Amygdala (tissue), 56 donors: ENCODE data around the gene NUAK1.
"Not testable (repeated sequence)": the region's sequence is repeated elsewhere in the genome, so short reads cannot be mapped to it uniquely, and the experiment has no call there.

Experiments
- DNase-seq, 56 donors: peaks; one replicate each; lab custom pipeline; 2025; lab: John Stamatoyannopoulos, UW

NUAK1 gene

DNA sequence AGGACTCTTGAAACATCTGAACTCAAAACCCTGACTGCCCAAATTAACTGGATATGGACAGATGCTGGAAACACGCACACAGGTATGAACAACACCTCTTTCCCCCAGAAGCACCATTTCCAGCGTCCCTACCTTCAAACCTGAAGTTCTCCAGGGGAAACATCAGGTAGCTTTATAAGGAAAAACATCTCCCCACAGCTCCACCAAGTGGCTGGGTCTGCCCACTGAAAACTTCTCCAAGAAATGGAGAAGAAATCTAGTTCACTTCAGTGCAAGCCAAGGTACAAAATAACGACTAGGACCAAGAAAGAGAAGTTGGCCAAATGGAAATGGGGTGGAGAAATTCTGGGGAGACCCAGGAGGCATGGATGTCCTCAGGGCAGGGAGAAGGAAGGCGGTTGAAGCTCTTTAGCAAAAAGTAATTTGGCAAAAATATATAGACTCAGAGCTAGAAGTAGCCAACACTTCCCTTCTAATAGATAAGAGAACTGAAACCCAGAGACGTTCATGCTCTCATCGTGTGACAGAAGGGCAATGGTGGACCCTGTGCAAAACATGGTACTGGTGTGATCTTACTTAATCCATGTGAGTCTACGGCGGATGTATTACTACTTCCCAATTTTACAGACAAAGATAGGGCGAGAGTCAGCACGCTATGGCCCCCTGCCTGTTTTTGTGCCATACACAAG lies 10.5 kb upstream of the NUAK1 start:
- DNase-seq, result peak in 8 of 56 donors; percentile 7 to 40 (median 18)

DNA sequence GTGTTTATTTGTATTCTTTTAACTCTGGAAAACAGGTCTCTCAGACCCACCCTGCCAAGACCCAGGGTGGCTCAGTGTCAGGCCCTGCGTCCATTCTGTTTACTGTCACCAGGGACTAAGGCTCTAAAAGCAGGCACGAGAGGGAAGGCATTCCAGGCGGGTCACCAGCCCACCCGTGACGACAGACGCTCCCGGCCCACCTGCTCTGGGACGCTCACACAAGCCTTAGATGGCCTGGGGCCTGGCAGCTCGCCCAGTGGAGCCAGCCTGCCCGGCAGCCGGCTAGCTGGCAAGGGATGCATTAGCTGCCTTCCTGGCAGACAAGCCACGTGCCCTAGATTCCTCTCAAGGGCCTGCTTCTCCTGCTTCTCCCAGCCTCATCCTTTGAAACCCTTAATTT lies 9.2 kb upstream of the NUAK1 start:
- peak in 49 of 56 donors; percentile 19 to 86 (median 60) for DNase-seq

DNA sequence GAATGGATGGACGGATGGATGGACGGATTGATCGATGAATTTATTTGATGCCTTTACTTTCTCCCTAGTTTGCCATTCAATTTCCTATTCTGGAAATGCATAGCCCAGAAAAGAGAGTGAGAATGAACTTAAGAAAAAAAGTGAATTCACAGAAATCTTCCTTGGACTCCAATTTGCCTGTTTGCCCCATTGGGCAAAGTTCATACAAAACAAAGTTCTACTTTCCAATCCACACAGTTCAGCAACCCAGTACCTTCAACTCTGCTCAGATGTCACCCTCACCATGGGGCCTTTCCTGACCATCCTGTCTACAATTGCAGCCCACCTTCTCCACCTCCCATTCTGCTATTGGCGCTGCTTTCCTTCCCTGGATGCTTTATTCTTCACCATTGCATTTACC lies 8.2 kb upstream of the NUAK1 start:
- no peak for DNase-seq

DNA sequence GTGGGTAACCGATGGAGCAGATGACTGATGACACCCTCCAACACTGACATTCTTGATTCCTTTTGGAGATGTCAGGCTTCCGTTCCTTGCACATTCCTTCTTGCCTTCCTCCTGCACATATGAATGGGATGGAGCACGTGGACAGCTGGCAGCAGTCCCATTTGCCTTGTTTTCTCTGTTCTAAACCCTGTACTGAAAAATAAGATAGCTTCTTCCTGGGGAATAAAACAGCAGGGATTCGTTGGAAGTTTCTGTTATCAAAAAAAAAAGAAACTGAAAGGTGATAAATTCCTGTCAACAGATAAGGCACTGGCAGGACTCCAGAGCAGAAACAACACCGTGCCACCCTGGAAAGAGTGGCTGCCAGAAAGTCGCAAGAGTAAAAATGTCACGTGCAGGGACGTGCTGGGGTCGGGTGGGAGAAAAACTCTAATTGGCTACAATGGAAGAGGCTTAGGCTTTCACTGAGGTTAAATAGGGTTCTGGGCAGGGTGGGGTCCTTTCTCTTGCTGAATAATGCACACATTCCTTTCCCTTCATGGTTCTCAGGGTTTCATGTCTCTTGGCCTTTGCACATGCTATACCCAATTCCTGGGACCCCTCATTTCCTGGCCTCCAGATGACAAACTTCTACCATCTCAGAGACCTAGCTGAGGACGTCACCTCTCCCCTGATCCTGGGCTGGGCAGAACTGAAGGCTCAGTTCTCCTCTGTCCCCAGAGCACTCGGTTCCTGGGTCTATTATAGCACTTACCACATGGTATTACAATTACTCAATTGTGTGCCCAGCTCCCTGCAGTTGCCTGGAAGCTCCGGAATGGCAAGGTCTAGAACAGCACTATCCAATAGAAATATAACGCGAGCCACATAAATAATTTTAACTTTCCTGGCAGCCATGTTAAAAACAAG lies 7.0 kb upstream of the NUAK1 start:
- DNase-seq, result peak in 23 of 56 donors; percentile 7 to 56 (median 25)

DNA sequence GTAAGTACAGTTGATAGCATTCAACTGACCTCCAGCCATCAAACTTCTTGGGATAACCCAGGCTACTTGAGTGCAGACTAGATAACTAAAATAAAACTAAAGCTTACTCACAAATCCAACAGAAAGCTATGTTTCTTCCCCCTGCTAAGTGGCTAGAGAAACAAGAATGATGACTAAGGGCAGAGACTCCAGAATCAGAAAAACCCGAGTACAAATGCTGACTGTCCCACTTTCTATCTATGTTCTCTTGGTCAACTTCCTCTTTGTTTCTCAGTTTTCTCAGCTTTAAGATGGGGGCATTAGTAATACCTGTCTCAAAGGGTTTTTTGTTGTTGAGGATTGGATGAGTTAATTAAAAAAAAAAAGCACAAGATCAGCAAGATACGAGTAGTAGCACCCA lies 6.1 kb upstream of the NUAK1 start:
- DNase-seq, result no peak

DNA sequence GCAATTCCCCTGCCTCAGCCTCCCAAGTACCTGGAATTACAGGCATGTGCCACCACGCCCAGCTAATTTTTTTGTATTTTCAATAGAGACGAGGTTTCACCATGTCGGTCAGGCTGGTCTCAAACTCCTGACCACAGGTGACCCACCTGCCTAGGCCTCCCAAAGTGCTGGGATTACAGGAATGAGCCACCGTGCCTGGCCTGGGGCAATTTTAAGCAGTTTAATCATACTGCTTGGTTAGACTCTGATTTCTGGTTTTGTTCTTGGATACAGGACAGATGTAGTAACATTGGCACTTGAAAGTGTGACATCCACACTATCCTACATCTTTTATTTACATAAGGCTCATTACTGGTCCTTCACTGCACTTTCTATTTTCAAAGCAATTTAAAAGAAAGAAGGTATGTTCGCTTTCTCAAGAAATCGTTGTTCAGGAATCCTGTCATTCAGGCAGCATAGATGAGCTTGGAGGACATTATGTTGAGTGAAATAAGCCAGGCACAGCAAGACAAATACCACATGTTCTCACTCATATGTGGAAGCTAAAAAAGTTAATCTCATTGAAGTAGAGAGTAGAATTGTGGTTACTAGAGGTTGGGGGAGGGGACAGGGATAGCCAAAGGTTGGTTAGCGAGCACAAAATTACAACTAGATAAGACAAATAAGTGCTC lies 4.0 kb upstream of the NUAK1 start:
- DNase-seq, result no peak

DNA sequence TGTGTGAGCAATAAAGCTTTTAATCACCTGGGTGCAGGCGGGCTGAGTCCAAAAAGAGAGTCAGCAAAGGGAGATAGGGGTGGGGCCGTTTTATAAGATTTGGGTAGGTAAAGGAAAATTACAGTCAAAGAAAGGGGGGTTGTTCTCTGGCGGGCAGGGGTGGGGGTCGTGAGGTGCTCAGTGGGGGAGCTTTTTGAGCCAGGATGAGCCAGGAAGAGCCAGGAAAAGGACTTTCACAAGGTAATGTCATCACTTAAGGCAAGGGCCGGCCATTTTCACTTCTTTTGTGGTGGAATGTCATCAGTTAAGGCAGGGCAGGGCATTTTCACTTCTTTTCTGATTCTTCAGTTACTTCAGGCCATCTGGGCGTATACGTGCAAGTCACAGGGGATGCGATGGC lies 3.2 kb upstream of the NUAK1 start:
- DNase-seq, result not testable (repeated sequence)

DNA sequence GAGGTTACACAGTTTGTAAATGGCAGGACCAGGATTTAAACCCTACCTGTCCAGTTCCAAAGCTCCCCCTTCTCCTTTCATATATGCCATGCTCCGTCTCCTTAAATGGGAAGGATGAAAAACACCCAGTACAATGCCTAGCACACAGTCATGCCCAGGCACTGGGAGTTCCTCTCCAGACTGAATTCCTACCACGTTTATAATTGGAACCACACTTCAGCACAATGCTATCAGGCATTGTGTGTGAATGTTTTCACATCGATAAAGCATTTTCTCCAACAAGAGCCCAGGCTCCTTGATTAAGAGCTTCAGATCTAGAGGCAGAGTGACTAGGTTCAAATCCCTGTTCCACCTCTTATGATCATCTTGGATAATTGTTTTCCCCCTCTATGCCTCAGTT lies 2.7 kb upstream of the NUAK1 start:
- DNase-seq, result no peak

DNA sequence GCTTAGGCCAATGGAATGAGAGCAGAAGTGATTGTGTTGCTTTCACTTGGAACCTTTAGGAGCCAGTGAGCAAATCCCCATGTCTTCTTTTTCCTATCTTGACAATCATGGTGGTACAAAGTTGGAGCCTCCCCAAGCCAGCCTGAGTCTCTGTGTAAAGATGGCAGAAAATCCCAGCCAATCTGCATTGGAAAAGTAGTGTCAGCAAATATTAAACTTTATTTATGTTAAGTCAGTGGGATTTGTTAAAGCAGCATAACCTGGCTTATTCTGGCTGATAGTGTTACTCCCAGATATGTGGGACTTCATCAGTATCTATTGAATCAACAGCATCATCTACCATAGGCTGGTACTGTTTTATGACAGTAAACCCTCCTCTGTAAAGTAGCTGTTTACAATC lies 2.2 kb upstream of the NUAK1 start:
- DNase-seq, result no peak

DNA sequence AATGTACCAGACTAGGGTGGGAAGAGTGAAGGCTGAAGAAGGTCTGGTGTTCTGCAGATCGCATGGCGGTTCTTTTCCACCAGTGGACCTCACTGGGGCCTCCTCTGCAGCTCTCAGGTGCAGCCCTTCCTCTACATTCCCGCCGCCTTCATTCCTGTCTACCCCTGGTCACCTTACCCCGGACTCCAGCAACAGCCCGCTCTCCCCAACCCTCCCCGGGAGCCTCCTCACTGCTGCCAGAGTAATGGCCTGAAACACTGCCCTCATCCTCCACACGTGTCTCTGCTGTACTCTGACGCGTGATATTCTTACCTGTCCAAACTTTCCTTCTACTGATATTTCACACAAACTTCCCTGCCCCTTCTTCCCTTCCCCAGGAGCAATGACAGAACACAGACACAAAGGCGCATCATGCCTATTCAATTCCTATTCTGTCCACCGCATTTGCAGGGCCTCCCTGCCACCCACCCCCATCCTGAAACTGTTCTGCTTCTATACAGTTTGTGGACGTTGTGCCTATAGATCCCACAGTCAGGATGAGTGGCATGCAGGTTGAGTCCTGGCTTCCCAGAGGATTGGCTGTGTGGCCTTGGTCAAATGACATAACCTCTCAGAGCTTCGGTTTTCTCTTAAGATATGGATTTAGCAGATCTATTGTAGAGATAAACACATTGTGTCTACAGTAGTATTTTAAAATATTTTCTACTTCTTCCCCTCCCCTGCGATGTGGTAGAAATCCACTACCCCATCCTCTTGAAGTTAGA lies 1.7 kb upstream of the NUAK1 start:
- DNase-seq, result peak in 4 of 56 donors; percentile 18 to 47 (median 34)

DNA sequence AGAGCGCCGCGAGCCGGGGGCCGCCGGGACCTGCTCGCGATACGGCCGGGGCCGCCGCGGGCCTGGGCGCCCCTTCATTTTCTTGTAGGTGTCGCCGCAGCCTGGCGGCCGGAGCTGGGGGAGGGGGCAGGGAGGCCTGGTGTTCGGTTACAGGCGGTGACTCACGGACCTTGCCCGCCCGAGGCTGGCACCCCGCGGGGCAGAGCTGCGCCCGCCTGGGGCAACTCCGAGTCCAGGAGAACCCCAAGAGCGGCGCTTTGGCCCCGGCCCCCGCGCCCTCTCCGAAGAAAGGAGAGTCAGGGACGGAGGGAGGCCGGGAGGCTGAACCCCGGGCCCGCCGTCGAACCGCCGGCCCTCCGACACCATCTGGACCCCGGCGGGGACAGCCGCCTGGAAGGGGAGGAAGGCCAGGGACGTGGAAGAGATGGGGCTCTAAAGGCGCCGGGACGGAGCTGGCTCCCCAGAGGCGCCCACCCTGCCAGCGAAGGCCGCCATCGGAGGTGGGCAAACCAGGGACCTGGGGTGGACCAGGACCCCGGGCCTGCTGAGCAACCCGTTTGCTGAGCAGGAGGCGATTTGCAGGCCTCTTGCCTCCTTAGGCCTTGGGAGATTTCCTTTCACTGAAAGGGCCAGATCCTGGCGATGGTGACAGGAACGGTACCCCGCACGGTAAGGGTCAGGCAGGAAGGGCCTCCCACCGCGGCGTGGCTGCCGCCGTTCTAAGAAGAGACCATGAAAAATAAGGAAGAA lies 843 bp upstream of the NUAK1 start:
- DNase-seq, result peak in 44 of 56 donors; percentile 19 to 84 (median 55)

DNA sequence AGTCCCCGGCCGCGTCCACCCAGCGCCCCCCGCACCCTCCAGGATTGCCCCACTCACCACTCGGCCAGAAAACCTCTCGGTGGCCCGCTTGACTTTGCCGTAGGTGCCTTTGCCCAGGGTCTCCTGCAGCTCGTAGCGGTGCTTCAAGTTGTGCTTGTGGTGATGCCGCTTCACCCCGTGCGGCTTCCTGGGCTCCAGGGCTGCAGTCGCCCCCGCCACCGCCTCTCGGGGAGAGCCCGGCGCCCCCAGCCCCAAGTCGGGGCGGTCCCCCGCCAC lies 459 bp downstream of the NUAK1 start:
- peak in 13 of 56 donors; percentile 48 to 76 (median 51) for DNase-seq

DNA sequence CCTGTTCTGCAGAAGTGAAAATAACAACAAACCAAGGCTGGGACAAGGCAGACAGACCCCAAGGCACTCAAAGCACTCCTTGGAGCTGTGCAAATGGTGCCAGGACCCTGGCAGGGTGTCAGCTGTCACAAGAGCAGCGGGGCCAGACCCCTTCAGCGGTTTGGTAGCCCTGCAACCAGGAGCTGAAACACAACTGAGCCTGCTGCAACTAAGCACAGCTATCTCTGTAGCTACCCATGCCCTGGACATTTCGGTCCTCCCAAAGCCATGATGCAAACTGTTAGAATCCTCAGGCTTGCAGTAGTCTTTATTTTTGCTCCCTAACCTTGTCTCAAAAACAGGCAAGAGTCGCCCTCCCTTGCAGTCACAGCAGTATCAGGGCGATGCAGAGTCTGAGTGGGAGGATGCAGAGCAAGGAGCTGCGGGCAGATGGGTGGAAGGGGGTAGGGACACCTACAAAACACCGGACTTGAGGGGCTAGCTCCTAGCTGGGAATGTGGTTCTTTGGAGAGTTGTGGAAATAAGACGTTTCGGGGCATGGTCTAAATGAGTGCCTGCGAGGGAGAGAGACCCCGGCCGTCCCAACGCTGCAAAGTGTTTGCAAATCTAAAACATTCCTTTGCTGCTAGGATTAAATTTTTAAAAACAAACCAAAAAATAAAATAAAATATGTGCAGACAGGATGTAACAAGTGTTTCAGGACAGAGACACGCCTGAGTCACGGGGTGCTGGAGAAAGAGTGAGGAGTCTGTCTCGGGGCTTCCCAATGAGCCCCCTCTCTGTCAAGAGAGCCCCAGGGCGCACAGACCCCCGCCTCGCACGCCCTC lies 1.0 kb downstream of the NUAK1 start:
- peak in 28 of 56 donors; percentile 15 to 75 (median 48) for DNase-seq

DNA sequence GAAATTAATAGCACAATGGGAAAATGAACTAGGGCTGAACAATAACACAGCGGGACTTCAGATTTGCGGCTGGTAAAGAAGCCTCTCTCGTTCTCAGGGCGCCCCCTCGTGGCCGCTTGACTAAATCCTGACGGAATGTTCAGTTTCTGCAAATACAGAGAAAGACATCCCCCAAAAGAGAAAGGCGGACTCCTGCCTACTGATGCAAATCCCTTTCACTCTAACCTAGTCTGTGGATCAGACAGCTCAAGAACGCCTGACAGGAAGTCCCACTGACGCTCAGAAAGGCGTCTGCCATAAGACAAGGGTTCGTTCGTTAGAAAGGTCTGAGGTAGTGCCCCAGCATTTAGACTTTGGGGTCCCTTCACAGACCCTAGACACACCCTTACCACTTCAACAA lies 2.5 kb downstream of the NUAK1 start:
- DNase-seq, result peak; percentile 22 to 97 (median 80)

DNA sequence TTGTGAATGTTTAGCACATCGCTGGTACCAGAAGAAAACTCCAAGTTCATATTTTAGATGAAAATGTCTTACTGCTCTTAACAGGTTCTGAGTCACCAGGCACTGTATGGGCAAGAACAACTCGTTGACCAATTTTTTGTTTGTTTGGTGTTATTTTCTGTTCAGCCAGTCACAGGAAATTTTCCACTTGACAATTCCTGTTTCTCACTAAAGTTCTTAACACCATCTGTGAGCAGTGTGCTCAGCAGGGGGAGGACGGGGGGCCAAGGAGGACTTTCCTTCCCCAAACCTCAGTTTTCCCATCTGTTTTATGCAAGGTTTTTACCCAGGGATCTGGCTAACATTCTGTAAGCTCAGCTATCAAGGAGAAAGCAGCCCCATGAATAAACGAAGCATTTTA lies 3.0 kb downstream of the NUAK1 start:
- DNase-seq, result peak in 2 of 56 donors; percentile 43 to 50

DNA sequence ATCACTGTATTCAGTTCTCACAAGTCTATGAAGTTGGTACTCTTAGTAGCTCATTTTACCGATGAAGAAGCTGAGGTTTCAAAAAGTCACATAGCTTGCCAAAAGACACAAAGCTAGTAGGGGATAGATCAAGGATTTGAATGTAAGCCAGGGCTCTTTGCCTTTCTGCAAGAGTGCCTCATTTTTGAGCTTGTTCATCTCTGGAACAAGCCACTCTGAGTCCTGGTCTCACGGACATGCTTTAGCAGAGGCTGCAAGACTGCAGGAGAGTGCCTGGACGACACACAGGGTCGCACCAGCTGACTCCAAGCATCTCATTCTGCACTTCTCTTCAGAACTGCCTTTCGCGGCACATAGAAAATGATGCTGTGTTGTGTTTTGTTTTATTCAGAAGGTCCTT lies 3.7 kb downstream of the NUAK1 start:
- DNase-seq, result peak in 12 of 56 donors; percentile 14 to 35 (median 18)

DNA sequence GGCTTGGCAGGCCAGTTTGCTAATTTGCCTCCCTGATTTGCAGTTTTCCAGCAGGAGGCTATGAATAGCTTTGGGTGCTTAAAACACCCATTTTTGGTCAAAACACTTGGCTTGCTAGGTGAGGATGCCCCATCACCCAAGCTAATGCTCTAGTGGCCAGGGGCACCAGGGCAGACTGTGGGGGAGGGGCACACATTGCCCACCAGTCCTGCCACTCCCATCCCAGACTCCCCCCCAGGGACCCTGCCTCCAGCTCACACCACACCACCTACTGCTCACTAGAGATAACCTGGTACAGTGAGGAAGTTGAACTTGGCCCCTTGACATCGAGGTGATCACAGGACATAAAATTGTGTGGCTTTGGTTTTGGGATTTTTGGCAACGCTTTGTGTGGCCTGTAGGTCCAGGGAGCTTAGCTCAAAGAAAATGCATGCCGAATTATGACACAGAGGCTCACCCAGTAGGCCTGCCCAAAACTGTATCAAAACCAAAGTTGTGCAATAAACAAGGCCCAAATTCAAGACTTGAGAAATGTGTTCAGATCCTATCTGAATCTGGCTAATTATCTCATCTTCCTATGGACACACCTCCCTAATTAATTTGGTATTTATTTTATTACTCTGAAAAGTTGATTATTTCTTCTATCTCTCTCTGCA lies 4.3 kb downstream of the NUAK1 start:
- DNase-seq, result no peak
